ENCODE results near the gene CDC42EP2. TPM values are rescaled to one million over a fixed set of nuclear protein-coding genes. Genes with fewer than 3 reads are reported as not detected.
"Not testable (repeated sequence)": the region's sequence is repeated elsewhere in the genome, so short reads cannot be mapped to it uniquely, and the experiment has no call there.

The CDC42EP2 gene
- total RNA-seq, 2 donors from 2014 or later: 0.73 to 2.0 TPM

GRCh38 chr11:65320386-65321075 lies 5.9 kb downstream of the CDC42EP2 start:
- Mint-ChIP-seq H3K4me1 (peaks cover 5% of the 10 kb centered on the region), H3K27ac (no peak overlapping the region), H3K27me3 (no peaks in the 10 kb centered on the region), H3K4me3 (no peak overlapping the region), H3K9me3 (no peaks in the 10 kb centered on the region), H3K36me3 (ENCODE audit: low read depth) (no peaks in the 10 kb centered on the region)
- no peak for ATAC-seq (replicated peaks)

GRCh38 chr11:65321076-65321475 lies 6.4 kb downstream of the CDC42EP2 start:
- Mint-ChIP-seq H3K9me3 (no peaks in the 10 kb centered on the region), H3K27ac (no peak overlapping the region), H3K36me3 (ENCODE audit: low read depth) (no peaks in the 10 kb centered on the region), H3K4me1 (no peaks in the 10 kb centered on the region), H3K4me3 (no peak overlapping the region), H3K27me3 (no peaks in the 10 kb centered on the region)
- no peak for ATAC-seq (replicated peaks)

DNA sequence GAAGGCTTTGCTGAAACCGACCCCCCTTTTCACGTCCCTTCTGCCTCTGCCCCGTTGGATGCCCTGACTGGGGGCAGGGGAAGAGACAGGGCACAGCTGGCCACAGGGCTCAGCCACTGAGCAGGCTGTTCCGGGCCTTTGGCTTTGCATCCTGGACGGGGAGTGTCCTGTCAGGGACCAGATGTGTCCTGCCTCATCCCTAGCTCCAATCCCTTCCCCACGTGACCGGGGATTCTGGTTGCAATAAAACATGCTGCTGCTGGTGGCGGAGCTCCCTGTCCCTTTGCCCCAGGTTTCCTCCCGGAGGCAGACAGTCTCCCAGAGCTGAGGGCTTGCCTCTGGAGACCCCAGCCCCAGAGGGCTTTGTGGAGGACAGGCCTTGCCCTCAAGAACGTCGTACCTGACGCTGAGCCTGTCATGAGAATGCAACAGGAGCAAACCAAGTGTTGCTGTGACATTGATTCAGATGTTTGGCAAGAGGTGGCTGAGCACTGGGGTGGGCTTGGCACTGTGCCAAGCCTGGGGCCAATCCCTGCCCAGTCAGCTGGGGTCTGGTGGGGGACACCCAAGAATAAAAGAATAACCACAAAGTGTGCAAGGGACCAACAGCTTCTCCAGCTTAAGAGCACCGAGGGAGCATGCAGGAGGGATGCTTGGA lies 7.3 kb downstream of the CDC42EP2 start:
- no peak for ATAC-seq (replicated peaks)
- no peak overlapping the region for H3K4me3 Mint-ChIP-seq
- no peaks in the 10 kb centered on the region for H3K9me3 Mint-ChIP-seq
- no peaks in the 10 kb centered on the region for H3K36me3 Mint-ChIP-seq (ENCODE audit: low read depth)
- no peak overlapping the region for H3K27ac Mint-ChIP-seq
- no peaks in the 10 kb centered on the region for H3K4me1 Mint-ChIP-seq
- no peaks in the 10 kb centered on the region for H3K27me3 Mint-ChIP-seq

GRCh38 chr11:65323813-65324212 lies 9.1 kb downstream of the CDC42EP2 start:
- H3K36me3 Mint-ChIP-seq (ENCODE audit: low read depth): no peaks in the 10 kb centered on the region
- ATAC-seq (replicated peaks): no peak
- H3K4me3 Mint-ChIP-seq: no peak overlapping the region
- H3K27ac Mint-ChIP-seq: no peak overlapping the region
- no peaks in the 10 kb centered on the region for H3K27me3 Mint-ChIP-seq
- no peaks in the 10 kb centered on the region for H3K9me3 Mint-ChIP-seq
- H3K4me1 Mint-ChIP-seq: no peaks in the 10 kb centered on the region

DNA sequence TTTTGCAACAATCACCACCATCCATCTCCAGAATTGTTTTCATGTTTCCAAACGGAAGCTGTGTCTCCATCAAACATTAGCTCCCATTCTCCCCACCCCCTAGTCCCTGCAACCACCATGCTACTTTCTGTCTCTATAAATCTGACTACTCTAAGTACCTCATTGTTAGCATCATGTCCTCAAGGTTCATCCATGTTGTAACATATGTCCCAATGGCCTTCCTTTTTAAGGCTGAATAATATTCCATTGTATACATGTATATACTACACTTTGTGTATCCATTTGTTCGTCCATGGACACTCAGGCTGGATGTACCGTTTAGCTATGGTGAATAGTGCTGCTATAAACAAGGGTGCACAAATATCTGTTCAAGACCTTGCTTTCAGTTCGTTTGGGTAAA lies 10.8 kb downstream of the CDC42EP2 start:
- Mint-ChIP-seq H3K36me3 (ENCODE audit: low read depth) (no peaks in the 10 kb centered on the region), H3K9me3 (no peaks in the 10 kb centered on the region), H3K4me3 (no peak overlapping the region), H3K4me1 (peaks cover 5% of the 10 kb centered on the region), H3K27ac (no peak overlapping the region), H3K27me3 (no peaks in the 10 kb centered on the region)
- ATAC-seq (replicated peaks): no peak

GRCh38 chr11:65327021-65327420 lies 12.4 kb downstream of the CDC42EP2 start:
- Mint-ChIP-seq H3K36me3 (ENCODE audit: low read depth) (no peaks in the 10 kb centered on the region), H3K9me3 (no peaks in the 10 kb centered on the region), H3K4me1 (peaks cover 5% of the 10 kb centered on the region), H3K27ac (no peak overlapping the region), H3K27me3 (no peaks in the 10 kb centered on the region), H3K4me3 (no peak overlapping the region)
- no peak for ATAC-seq (replicated peaks)

DNA sequence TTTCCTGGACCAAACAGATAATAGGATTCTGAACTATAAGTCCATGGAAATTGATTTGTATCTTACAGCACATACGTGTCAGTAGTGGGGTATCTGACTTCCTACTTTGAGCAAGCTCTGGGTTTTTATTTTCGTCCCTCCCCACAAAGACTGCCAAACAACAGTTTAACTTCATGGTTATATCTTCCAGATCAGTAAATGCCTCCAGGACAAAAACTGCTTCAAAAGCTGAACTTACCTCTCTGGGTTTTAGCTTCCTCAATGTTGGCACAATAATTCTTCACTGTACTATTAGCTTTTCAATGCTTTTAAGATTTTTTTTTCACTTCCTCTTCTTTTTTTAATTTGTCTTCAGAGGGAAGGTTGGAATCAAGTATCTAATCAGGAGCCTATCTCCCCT lies 14.8 kb downstream of the CDC42EP2 start:
- H3K27ac Mint-ChIP-seq: peak overlapping the region; percentile 72
- no peak for ATAC-seq (replicated peaks)
- H3K4me3 Mint-ChIP-seq: peak overlapping the region; percentile 56
- H3K4me1 Mint-ChIP-seq: peaks cover 6% of the 10 kb centered on the region
- no peaks in the 10 kb centered on the region for H3K27me3 Mint-ChIP-seq
- peaks cover 8% of the 10 kb centered on the region for H3K36me3 Mint-ChIP-seq (ENCODE audit: low read depth)
- no peaks in the 10 kb centered on the region for H3K9me3 Mint-ChIP-seq

DNA sequence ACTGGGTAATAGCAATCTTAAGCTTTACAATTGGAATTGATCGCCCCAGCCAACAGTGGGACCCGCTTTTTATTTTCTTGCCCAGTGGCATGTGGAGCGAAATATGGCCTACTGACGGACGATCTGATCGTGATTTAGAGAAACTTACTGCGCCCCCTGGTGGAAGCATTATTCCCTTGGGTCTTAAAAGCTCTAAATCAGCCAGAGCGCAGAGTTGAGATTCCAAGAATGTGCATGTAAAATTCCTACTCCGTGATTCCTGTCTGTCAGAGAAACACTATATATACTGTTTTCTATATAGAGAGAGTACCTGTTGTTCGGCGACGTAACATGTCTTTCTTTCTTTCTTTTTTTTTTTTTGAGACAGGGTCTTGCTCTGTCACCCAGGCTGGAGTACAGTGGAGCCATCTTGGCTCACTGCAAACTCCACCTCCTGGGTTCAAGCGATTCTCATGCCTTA lies 15.3 kb downstream of the CDC42EP2 start:
- H3K9me3 Mint-ChIP-seq: no peaks in the 10 kb centered on the region

GRCh38 chr11:65330544-65330943 lies 15.9 kb downstream of the CDC42EP2 start:
- ATAC-seq (replicated peaks): no peak
- H3K9me3 Mint-ChIP-seq: no peaks in the 10 kb centered on the region
- no peak overlapping the region for H3K4me3 Mint-ChIP-seq
- H3K27ac Mint-ChIP-seq: no peak overlapping the region
- H3K27me3 Mint-ChIP-seq: no peaks in the 10 kb centered on the region
- H3K4me1 Mint-ChIP-seq: peaks cover 16% of the 10 kb centered on the region
- peaks cover 19% of the 10 kb centered on the region for H3K36me3 Mint-ChIP-seq (ENCODE audit: low read depth)

More for the DNA sequence above, 15.3 kb downstream of the CDC42EP2 start:
- ATAC-seq (replicated peaks): peak; percentile 27
- H3K4me1 Mint-ChIP-seq: peaks cover 11% of the 10 kb centered on the region
- peak overlapping the region; percentile 56 for H3K4me3 Mint-ChIP-seq
- H3K36me3 Mint-ChIP-seq (ENCODE audit: low read depth): peaks cover 13% of the 10 kb centered on the region
- no peaks in the 10 kb centered on the region for H3K27me3 Mint-ChIP-seq
- H3K27ac Mint-ChIP-seq: peak overlapping the region; percentile 72

DNA sequence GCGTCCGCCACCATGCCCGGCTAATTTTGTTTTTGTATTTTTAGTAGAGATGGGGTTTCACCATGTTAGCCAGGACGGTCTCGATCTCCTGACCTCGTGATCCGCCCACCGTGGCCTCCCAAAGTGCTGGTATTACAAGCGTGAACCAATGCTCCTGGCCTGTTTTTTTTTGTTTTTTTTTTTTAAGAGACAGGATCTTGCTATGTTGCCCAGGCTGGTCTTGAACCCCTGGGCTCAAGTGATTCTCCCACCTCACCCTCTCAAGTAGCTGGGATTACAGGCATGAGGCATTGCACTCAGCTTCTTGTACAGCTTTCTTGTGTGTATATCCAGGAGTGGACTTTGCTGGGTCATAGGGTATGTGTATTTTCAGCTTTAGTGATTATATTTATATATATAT lies 17.9 kb downstream of the CDC42EP2 start:
- Mint-ChIP-seq H3K36me3 (ENCODE audit: low read depth) (peaks cover 23% of the 10 kb centered on the region), H3K4me1 (peaks cover 18% of the 10 kb centered on the region)
- not testable (repeated sequence) for ATAC-seq (replicated peaks); H3K9me3 Mint-ChIP-seq; H3K27me3 Mint-ChIP-seq; H3K4me3 Mint-ChIP-seq; H3K27ac Mint-ChIP-seq

DNA sequence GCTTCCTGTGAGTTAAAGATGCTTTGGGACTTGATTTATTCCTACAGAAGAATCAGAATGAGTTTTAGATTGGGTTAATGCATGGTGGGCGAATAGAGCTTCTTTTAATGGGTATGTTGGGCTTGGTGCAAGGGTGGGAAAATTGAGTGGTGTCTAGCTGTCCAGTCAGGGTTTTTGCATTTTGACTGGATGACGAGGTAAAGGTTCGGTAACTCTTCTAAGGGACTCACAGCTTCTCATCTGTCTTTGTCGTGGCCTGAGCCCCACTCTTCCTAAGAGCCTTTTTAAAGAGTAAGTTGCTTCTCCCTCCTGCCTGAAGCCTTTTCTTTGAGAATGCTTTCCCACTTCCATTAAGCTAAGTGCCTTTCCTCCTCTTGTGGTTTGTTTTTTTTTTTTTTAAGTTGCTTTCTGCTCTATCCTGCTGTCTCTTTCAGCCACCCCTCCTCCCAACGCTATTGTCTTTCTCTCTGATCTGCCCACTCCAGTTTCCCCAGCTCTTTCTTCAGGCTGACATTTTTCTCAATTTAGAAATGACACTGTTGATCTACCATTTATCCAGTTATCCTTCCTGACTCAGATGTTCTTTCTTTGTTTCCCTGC lies 20.1 kb downstream of the CDC42EP2 start:
- peak overlapping the region; percentile 93 for H3K4me3 Mint-ChIP-seq
- H3K9me3 Mint-ChIP-seq: no peaks in the 10 kb centered on the region
- peak overlapping the region; percentile 89 for H3K27ac Mint-ChIP-seq
- peak; percentile 12 for ATAC-seq (replicated peaks)
- H3K36me3 Mint-ChIP-seq (ENCODE audit: low read depth): peaks cover 43% of the 10 kb centered on the region
- H3K4me1 Mint-ChIP-seq: peaks cover 30% of the 10 kb centered on the region
- no peaks in the 10 kb centered on the region for H3K27me3 Mint-ChIP-seq

GRCh38 chr11:65338676-65339075 lies 24.0 kb downstream of the CDC42EP2 start:
- peaks cover 78% of the 10 kb centered on the region for H3K36me3 Mint-ChIP-seq (ENCODE audit: low read depth)
- peak overlapping the region; percentile 64 for H3K27ac Mint-ChIP-seq
- no peak for ATAC-seq (replicated peaks)

DNA sequence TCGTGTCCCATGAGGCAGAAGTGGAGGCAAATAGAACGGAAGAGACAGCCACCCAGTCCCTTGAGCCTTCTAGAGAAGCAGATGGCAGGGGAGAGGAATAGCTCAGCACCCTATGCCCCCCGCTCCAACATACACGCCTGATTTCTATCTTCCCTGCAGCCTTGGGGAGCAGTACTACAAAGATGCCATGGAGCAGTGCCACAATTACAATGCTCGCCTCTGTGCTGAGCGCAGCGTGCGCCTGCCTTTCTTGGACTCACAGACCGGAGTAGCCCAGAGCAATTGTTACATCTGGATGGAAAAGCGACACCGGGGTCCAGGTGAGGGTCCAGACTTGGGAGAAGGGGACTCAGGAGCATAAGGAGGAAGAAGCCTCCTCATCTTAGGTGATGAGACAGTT lies 25.6 kb downstream of the CDC42EP2 start:
- Mint-ChIP-seq H3K27ac (peak overlapping the region; percentile 64), H3K27me3 (no peaks in the 10 kb centered on the region), H3K4me1 (peaks cover 21% of the 10 kb centered on the region), H3K4me3 (no peak overlapping the region), H3K9me3 (no peaks in the 10 kb centered on the region), H3K36me3 (ENCODE audit: low read depth) (peaks cover 81% of the 10 kb centered on the region)
- ATAC-seq (replicated peaks): no peak

More at GRCh38 chr11:65338676-65339075, 24.0 kb downstream of the CDC42EP2 start:
- Mint-ChIP-seq H3K27me3 (no peaks in the 10 kb centered on the region), H3K4me3 (no peak overlapping the region), H3K4me1 (peaks cover 30% of the 10 kb centered on the region), H3K9me3 (no peaks in the 10 kb centered on the region)

DNA sequence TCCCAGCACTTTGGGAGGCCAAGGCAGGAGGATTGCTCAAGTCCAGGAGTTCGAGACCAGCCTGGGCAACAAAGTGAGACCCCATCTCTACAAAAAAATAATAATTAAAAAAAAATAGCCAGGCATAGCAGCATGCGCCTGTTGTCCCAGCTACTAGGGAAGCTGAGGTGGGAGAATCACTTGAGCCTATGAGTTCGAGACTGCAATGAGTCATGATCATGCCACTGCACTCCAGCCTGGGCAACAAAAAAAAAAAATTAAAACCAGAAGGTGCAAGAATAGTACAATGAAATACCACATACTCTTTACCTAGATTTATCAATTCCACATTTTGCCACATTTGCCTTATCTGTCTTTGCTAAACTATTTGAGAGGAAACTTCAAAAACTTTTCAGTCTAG lies 27.2 kb downstream of the CDC42EP2 start:
- no peaks in the 10 kb centered on the region for H3K27me3 Mint-ChIP-seq
- peaks cover 16% of the 10 kb centered on the region for H3K4me1 Mint-ChIP-seq
- H3K4me3 Mint-ChIP-seq: no peak overlapping the region
- H3K27ac Mint-ChIP-seq: no peak overlapping the region
- no peaks in the 10 kb centered on the region for H3K9me3 Mint-ChIP-seq
- H3K36me3 Mint-ChIP-seq (ENCODE audit: low read depth): peaks cover 91% of the 10 kb centered on the region
- ATAC-seq (replicated peaks): no peak

DNA sequence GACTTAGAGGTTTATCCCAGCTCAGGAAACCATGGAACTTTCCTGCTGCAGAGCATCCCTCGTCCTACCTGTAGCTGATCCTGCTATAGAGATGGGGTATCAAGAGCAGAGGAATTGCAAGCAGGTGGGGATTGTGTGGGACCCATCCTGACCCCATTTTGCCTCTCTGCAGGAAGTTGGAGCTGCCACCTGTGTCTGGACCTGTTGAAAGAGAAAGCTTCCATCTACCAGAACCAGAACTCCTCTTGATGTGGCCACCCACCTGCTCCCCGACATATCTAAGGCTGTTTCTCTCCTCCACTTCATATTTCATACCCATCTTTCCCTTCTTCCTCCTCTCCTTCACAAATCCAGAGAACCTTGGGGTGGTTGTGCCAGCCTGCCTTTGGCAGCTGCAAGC lies 36.8 kb downstream of the CDC42EP2 start:
- Mint-ChIP-seq H3K27me3 (no peaks in the 10 kb centered on the region), H3K27ac (peak overlapping the region; percentile 9), H3K4me1 (peaks cover 8% of the 10 kb centered on the region), H3K36me3 (ENCODE audit: low read depth) (peaks cover 67% of the 10 kb centered on the region), H3K9me3 (no peaks in the 10 kb centered on the region), H3K4me3 (no peak overlapping the region)
- no peak for ATAC-seq (replicated peaks)

Measured in activated T-helper 17 cell treated with anti-CD3 and anti-CD28 coated beads, Interleukin-2, amount 50 U/mL, for 72 hours (primary cell).